Measurements from ENCODE around the gene C12orf76. TPM values are rescaled to one million over a fixed set of nuclear protein-coding genes. Genes with fewer than 3 reads are reported as not detected.
"Not testable (repeated sequence)": the region's sequence is repeated elsewhere in the genome, so short reads cannot be mapped to it uniquely, and the experiment has no call there.

C12orf76 gene
- total RNA-seq, 1 donor from 2014 or later, result 3.3 TPM

- ATAC-seq, result no peak
Measured at GRCh38 chr12:110020956-110021355, 27.4 kb downstream of the C12orf76 start.

- no peak for ATAC-seq
Measured at GRCh38 chr12:110015132-110015531, 33.2 kb downstream of the C12orf76 start.

GRCh38 chr12:110012659-110013058 is 35.7 kb downstream of the C12orf76 start:
- no peak for ATAC-seq

GRCh38 chr12:110012137-110012536 is 36.2 kb downstream of the C12orf76 start:
- ATAC-seq, result peak; percentile 69

GRCh38 chr12:110010853-110011723 is 37.2 kb downstream of the C12orf76 start:
- no peak for ATAC-seq

- ATAC-seq, result not testable (repeated sequence)
Measured at GRCh38 chr12:110008681-110009398, 39.5 kb downstream of the C12orf76 start.

- no peak for ATAC-seq
Measured at GRCh38 chr12:110007881-110008280, 40.4 kb downstream of the C12orf76 start.

- no peak for ATAC-seq
Measured at GRCh38 chr12:110006115-110006514, 42.2 kb downstream of the C12orf76 start.

GRCh38 chr12:110005319-110005973 is 42.9 kb downstream of the C12orf76 start:
- ATAC-seq, result peak; percentile 20

- ATAC-seq, result no peak
Measured at GRCh38 chr12:110004598-110004997, 43.7 kb downstream of the C12orf76 start.

- ATAC-seq, result no peak
Measured at GRCh38 chr12:110002676-110003515, 45.4 kb downstream of the C12orf76 start.

- ATAC-seq, result no peak
Measured at GRCh38 chr12:110001596-110001995, 46.7 kb downstream of the C12orf76 start.

GRCh38 chr12:109999983-110000505 is 48.3 kb downstream of the C12orf76 start:
- ATAC-seq, result no peak

- ATAC-seq, result no peak
Measured at GRCh38 chr12:109999649-109999971, 48.7 kb downstream of the C12orf76 start.

GRCh38 chr12:109998904-109999648 is 49.2 kb downstream of the C12orf76 start, which contains the start of gene ANKRD13A:
Gene ANKRD13A, plus strand, starts transcription at chr12:109999430. Its CDS starts 259 bp downstream, at chr12:109999689.
- ATAC-seq, result peak; percentile 84

GRCh38 chr12:109998241-109998903 is 50.0 kb downstream of the C12orf76 start:
- ATAC-seq, result no peak

- ATAC-seq, result no peak
Measured at GRCh38 chr12:109997393-109997792, 50.9 kb downstream of the C12orf76 start.

- no peak for ATAC-seq
Measured at GRCh38 chr12:109996483-109996853, 51.9 kb downstream of the C12orf76 start.

- ATAC-seq, result peak; percentile 90
Measured at GRCh38 chr12:109995686-109996482, 52.4 kb downstream of the C12orf76 start, which contains the start of gene GIT2. Gene GIT2, minus strand, starts transcription at chr12:109996368. Its CDS starts 144 bp downstream, at chr12:109996224.

- no peak for ATAC-seq
Measured at GRCh38 chr12:109995361-109995685, 53.0 kb downstream of the C12orf76 start.
